ENCODE measurements around the gene DLX5. TPM values are rescaled to one million over a fixed set of nuclear protein-coding genes. Genes with fewer than 3 reads are reported as not detected.
A peak's percentile ranks its signal among the peaks of the same experiment; 100 is the strongest.

Gene DLX5
- total and polyA plus RNA-seq, 2 donors (not counting 1 experiment from before 2014, with no cell fraction given): not detected

GRCh38 chr7:97064972-97065587 lies 40.4 kb upstream of the DLX5 start:
- no peaks in the 10 kb centered on the region for H3K27me3 ChIP-seq (replicated peaks in 1 of 4; ENCODE audit: control extremely low read depth in 1 of 4, control insufficient read depth in 3 of 4, insufficient read depth in 4 of 4, low read length in 3 of 4)
- intact Hi-C loops (cut with micrococcal nuclease): loop anchor here (1.0 to 10.0 kb wide), 2 partner anchors 1149 to 1350 kb away; no protein-coding TSS in a partner anchor
- no peak overlapping the region for H3K4me3 Mint-ChIP-seq
- no peak overlapping the region for H3K4me3 ChIP-seq (ENCODE audit: control extremely low read depth in 1 of 5, extremely low read depth in 1 of 5, insufficient read depth in 1 of 5, low read depth in 2 of 5, low read length in 4 of 5)
- no peak overlapping the region for H3K27ac Mint-ChIP-seq
- H3K36me3 ChIP-seq (replicated peaks in 1 of 2; ENCODE audit: control extremely low read depth in 1 of 2, control insufficient read depth in 1 of 2, extremely low read depth in 1 of 2, insufficient read depth in 2 of 2, low read length in 1 of 2): no peaks in the 10 kb centered on the region
- peaks cover 13% of the 10 kb centered on the region for H3K27me3 Mint-ChIP-seq
- ChIA-PET POLR2A (no interaction called here), CTCF (interaction anchor here (0.7 to 4.1 kb wide), 13 partner anchors 9 to 1415 kb away, joined by 3 to 48 read pairs (median 5); no protein-coding TSS in a partner anchor)
- no peak overlapping the region for H2AFZ ChIP-seq (ENCODE audit: insufficient read depth, low read depth, low read length, poor library complexity, severe bottlenecking)
- 45% methylated on average over 3 of the region's 5 CpGs for WGBS (ENCODE audit: insufficient coverage)
- peaks cover 2% of the 10 kb centered on the region for H3K9me3 Mint-ChIP-seq (ENCODE audit: insufficient read depth)
- TF ChIP-seq EZH2 (IDR thresholded peaks at IDR 0.05; ENCODE audit: borderline replicate concordance, insufficient read depth, low read depth, low read length, poor library complexity, severe bottlenecking): no peak
- peak; percentile 82 for TF ChIP-seq CTCF (IDR thresholded peaks at IDR 0.05)
- H4K20me1 ChIP-seq (ENCODE audit: control insufficient read depth, insufficient read depth, low read length, poor library complexity, severe bottlenecking): no peaks in the 10 kb centered on the region
- H3K4me1 Mint-ChIP-seq: no peaks in the 10 kb centered on the region
- peak; percentile 56 for DNase-seq
- ATAC-seq (ENCODE audit: low read depth): peak; percentile 57
- no peaks in the 10 kb centered on the region for H3K4me1 ChIP-seq (ENCODE audit: control insufficient read depth in 2 of 2, insufficient read depth in 2 of 2, low read length in 2 of 2)
- H3K79me2 ChIP-seq (ENCODE audit: control insufficient read depth, insufficient read depth, low read length): no peaks in the 10 kb centered on the region
- no peak overlapping the region for H3K27ac ChIP-seq (ENCODE audit: low read length in 2 of 2)
- no peaks in the 10 kb centered on the region for H3K9me3 ChIP-seq (ENCODE audit: control extremely low read depth in 1 of 3, control insufficient read depth in 2 of 3, insufficient read depth in 1 of 3, low read length in 2 of 3)
- H3K4me2 ChIP-seq (replicated peaks; ENCODE audit: low read depth, low read length, poor library complexity, severe bottlenecking): no peak overlapping the region
- no peak overlapping the region for H3K9ac ChIP-seq (ENCODE audit: low read length)

GRCh38 chr7:97064020-97064419 lies 39.4 kb upstream of the DLX5 start:
- Histone ChIP-seq H3K4me3 (ENCODE audit: control extremely low read depth in 1 of 5, extremely low read depth in 1 of 5, insufficient read depth in 1 of 5, low read depth in 2 of 5, low read length in 4 of 5) (no peak overlapping the region), H4K20me1 (ENCODE audit: control insufficient read depth, insufficient read depth, low read length, poor library complexity, severe bottlenecking) (no peaks in the 10 kb centered on the region), H3K9ac (ENCODE audit: low read length) (no peak overlapping the region), H3K27me3 (replicated peaks in 1 of 4; ENCODE audit: control extremely low read depth in 1 of 4, control insufficient read depth in 3 of 4, insufficient read depth in 4 of 4, low read length in 3 of 4) (no peaks in the 10 kb centered on the region), H3K79me2 (ENCODE audit: control insufficient read depth, insufficient read depth, low read length) (no peaks in the 10 kb centered on the region), H3K9me3 (ENCODE audit: control extremely low read depth in 1 of 3, control insufficient read depth in 2 of 3, insufficient read depth in 1 of 3, low read length in 2 of 3) (no peaks in the 10 kb centered on the region), H3K4me1 (ENCODE audit: control insufficient read depth in 2 of 2, insufficient read depth in 2 of 2, low read length in 2 of 2) (no peaks in the 10 kb centered on the region), H3K36me3 (replicated peaks in 1 of 2; ENCODE audit: control extremely low read depth in 1 of 2, control insufficient read depth in 1 of 2, extremely low read depth in 1 of 2, insufficient read depth in 2 of 2, low read length in 1 of 2) (no peaks in the 10 kb centered on the region), H3K4me2 (replicated peaks; ENCODE audit: low read depth, low read length, poor library complexity, severe bottlenecking) (no peak overlapping the region), H2AFZ (ENCODE audit: insufficient read depth, low read depth, low read length, poor library complexity, severe bottlenecking) (no peak overlapping the region), H3K27ac (ENCODE audit: low read length in 2 of 2) (no peak overlapping the region)
- H3K4me1 Mint-ChIP-seq: no peaks in the 10 kb centered on the region
- no peak overlapping the region for H3K27ac Mint-ChIP-seq
- H3K9me3 Mint-ChIP-seq (ENCODE audit: insufficient read depth): peaks cover 4% of the 10 kb centered on the region
- ATAC-seq (ENCODE audit: low read depth) (no peak), DNase-seq (no peak)
- intact Hi-C loops (cut with micrococcal nuclease): loop anchor here (10.0 kb wide), 1 partner anchor 1349 kb away; no protein-coding TSS in a partner anchor
- TF ChIP-seq EZH2 (IDR thresholded peaks at IDR 0.05; ENCODE audit: borderline replicate concordance, insufficient read depth, low read depth, low read length, poor library complexity, severe bottlenecking): no peak
- no peak for TF ChIP-seq CTCF (IDR thresholded peaks at IDR 0.05)
- ChIA-PET CTCF (interaction anchor here (0.7 to 4.1 kb wide), 13 partner anchors 9 to 1151 kb away, joined by 3 to 48 read pairs (median 5); no protein-coding TSS in a partner anchor), POLR2A (no interaction called here)
- no peak overlapping the region for H3K4me3 Mint-ChIP-seq
- no CpG with 5 or more reads among the region's 3 CpGs for WGBS (ENCODE audit: insufficient coverage)
- H3K27me3 Mint-ChIP-seq: peaks cover 13% of the 10 kb centered on the region
